Measurements from ENCODE around the gene PLD1.
"Not testable (repeated sequence)": the region's sequence is repeated elsewhere in the genome, so short reads cannot be mapped to it uniquely, and the experiment has no call there.

The PLD1 gene

DNA sequence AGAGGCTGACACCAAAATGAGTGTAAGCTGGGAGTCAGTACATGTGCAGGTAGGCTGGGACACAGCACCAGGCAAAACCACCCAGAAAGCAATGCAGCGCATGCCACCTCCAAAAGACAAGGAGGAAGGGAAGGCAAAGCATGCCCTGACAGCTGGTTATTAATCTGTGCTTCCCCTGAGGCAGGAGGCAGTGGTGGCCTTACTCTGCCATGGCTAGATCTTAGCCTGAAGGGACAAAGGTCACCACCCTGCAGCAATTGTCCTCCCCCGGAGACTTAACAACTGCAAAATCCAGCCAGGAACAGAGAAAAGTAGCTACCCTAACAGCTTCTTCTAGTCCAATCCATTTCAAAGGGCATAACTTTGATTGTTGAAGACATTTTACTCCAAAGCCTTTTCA is 73.7 kb downstream of the PLD1 start:
- no peak for DNase-seq

GRCh38 chr3:171733561-171733960 is 76.7 kb downstream of the PLD1 start:
- no peak for DNase-seq

DNA sequence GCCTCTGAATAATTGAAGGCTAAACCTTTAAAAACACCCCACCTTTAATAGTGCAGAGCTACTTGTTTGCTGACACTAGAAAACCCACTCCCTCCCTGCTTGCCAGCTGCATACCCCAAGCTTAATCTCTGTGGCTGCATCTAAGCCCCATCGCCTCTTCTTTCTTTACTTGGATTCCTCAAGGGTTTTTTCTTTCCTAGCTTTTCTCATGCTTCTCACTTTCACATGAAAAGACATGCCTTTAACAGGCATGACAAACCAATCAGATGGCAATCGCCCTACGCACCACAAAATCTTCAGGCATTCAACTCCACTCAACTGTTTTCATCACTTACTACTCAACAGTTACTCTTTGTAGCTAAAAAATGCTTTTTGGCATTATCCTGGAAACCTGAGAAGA is 77.5 kb downstream of the PLD1 start:
- DNase-seq, result no peak

DNA sequence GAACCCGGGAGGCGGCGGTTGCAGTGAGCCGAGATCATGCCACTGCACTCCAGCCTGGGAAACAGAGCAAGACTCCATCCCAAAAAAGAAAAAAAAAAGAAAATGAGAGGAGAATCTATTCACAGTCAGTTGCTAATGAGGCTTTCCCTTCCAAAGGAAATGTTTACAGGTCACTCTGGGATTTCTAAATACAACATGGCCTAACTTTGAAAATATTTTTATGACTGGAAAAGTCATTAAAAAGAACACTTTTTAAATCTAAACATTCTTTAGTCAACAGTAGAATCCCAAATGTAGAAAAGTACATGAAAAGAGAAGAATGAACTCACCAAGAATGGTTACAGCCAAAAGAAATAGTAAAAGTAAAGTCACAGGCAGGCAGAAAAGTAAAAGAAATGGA is 78.6 kb downstream of the PLD1 start:
- DNase-seq, result no peak

- DNase-seq, result no peak
Observed at GRCh38 chr3:171729452-171730334, 80.6 kb downstream of the PLD1 start.

DNA sequence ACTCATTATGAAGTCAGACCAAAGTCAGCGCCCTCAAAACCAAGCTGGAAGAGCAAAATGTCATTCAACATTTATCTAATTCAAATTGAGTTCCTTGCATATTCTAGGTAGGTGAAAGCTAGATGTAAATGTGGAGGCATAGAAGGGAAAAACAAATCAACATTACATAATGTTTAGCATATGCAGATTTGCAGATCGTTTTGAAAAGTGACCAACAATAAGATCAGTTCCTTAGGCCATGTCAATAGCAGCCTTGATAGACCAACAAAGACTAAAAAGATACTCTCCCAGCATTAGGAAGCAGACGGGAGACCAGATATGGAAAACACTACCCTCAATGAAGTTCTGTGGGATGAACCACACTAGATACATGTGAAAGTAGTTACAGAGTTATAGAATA is 83.0 kb downstream of the PLD1 start:
- no peak for DNase-seq

- no peak for DNase-seq
Observed at GRCh38 chr3:171718493-171719185, 91.6 kb downstream of the PLD1 start.

GRCh38 chr3:171715155-171715554 is 95.1 kb downstream of the PLD1 start:
- DNase-seq, result no peak

GRCh38 chr3:171712171-171712938 is 97.9 kb downstream of the PLD1 start:
- DNase-seq, result no peak

- DNase-seq, result no peak
Observed at GRCh38 chr3:171711461-171712170, 98.7 kb downstream of the PLD1 start.

DNA sequence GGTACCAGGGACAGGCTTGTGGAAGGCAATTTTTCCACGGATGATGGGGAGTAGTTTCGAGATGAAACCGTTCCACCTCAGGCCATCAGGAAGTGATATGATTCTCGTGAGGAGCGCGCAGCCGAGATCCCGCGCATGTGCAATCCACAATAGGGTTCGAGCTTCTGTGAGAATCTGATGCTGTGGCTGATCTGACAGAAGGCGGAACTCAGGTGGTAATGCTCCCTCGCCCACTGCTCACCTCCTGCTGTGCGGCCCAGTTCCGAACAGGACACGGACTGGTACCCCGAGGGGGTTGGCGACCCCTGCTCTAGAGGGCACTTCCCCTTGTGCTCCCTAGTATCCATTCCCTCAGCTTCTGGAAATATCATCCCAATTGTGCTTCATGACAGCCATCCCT is 99.9 kb downstream of the PLD1 start:
- no peak for DNase-seq

GRCh38 chr3:171704814-171705213 is 105.5 kb downstream of the PLD1 start:
- DNase-seq, result no peak

- no peak for DNase-seq
Observed at GRCh38 chr3:171704002-171704401, 106.3 kb downstream of the PLD1 start.

DNA sequence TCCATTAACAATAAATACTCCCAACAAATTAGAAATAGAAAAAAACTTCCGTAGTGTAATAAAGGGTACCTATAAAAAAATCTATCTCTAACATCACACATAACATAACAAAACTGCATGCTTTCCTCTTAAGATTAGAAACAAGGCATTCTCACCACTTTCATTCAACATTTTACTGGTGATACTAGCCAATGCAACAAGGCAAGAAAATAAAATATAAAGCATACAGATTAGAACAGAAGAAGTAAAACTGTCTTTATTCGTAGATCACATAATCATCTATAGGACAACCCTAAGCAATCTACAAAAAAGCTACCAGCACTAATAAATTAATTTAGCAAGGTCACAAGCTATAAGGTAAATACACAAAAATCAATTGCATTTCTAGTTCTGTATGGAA is 107.1 kb downstream of the PLD1 start:
- DNase-seq, result no peak

DNA sequence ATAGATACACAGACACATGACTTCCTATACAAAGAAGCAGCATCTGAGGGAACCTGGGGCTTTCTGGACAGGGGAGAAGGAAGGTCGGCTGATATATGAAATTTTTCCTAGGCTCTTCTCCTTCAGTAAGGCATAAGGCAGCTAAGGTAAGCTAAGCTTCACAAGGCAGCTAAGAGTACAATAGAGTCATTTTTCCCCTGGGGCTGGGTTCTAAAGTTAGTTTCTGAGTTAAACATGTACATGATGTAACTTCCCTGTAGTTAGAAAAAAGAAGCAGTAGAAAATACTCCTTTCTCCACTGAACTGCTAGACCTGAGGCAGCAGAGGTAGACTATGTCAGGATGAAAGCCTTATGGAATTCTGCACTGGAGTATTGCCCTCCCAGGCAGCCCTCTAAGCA is 109.6 kb downstream of the PLD1 start:
- no peak for DNase-seq

DNA sequence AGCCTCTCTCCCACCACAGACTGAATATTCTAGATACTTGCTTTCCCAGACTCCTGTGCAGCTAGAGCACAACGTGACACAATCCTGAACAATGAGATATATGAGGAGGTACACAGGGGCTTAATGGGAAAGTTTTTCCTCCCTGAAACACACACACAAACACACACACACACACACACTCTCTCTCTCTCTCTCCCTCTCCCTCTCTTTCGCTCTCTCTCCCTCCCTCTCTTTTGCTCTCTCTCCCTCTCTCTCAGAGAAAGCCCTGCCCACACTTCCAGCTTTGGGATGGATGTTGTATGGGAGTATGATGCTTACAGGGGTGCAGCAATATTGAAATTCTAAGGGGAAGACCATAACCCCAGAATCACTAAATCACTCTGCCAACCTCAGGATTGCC is 110.1 kb downstream of the PLD1 start:
- DNase-seq, result no peak

DNA sequence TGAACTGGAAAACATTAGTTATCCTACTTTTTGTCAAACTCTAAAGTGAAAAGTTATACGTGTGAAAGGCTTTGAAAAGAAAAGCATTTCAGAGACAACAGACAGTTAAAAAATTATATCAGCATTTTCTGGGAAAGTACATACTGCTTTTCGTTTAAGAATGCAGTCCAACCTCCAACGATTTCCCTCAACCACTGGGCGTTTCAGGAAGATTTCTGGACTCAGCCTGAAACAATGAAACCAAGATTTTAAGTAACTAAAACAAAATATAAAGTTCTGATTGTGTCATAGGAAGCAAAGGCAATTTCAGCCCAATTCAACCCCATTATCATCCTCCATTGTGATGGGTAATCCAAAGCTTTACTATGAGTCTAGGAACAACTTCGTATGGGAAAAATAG is 110.7 kb downstream of the PLD1 start:
- no peak for DNase-seq

DNA sequence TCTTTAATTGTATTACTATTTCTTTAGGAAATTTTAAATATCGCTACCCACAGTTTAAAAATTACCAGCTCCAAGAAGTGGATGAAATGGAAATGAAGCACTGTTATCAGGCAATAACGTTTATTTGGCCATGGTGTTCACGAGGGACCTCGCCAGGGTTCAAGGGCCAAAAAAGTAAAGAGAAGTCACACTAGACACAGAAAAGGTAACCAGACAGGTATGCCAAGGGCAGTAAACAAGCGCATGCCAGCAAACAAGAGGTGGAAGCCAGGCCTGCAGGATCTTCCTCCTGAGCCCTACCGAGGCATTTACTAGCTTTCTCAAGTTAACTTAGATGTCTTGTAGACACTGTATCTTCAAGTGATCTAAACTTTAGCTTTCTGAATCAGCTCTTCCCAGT is 113.5 kb downstream of the PLD1 start:
- DNase-seq, result no peak

DNA sequence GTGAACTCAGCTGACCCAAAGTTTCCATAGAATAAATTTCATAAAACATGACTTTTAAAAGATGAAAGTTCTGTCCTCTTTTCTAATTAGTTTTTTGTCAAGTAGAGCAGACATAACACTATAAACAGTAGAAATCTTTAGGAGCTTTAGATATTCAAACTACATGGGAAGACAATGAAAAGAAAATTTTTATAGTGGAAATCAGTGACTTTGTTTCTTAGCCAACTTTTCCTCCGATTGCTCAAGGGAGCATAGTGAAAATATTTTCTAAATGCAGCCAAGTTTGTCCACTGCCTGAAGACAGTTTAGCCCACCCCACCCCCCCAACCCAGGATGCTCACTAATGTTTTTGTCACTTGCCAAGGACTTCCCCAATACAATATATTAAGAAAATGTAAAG is 114.9 kb downstream of the PLD1 start:
- DNase-seq, result no peak

- no peak for DNase-seq
Observed at GRCh38 chr3:171694888-171695287, 115.4 kb downstream of the PLD1 start.

DNA sequence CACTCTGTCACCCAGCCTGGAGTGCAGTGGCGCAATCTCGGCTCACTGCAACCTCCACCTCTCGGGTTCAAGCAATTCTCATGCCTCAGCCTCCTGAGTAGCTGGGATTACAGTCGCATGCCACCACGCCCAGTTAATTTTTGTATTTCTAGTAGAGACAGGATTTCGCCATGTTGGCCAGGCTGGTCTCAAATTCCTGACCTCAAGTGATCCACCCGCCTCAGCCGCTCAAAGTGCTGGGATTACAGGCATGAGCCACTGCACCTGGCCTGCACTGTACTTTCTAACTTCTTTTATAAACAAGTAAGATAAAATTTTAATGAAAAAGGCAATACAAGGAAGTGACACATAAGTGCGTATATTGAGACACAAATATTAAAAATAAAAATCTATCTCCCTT is 117.7 kb downstream of the PLD1 start:
- not testable (repeated sequence) for DNase-seq

DNA sequence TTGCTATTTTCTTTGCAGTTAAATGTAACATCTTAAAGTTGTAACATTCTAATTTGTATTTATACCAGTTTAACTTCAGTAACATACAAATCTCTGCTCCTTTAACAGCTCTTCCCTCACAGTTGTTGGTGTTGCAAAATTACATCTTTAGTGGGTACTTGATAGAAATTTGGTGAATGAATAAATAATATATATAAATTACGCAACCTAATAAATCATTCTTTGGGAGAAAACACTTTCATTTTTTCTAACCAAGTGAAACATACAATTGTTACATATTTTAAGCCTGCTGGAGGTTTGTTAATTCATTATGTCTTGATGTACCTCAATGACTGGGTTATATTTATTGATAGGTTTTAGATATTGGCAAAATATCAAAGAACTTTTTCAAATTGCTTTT is 118.8 kb downstream of the PLD1 start:
- no peak for DNase-seq

- DNase-seq, result no peak
Observed at GRCh38 chr3:171690281-171690680, 120.0 kb downstream of the PLD1 start.
